A549 (cell line): ENCODE data around the gene LPIN3. TPM values are rescaled to one million over a fixed set of nuclear protein-coding genes. Genes with fewer than 3 reads are reported as not detected.

Experiments used
- ATAC-seq, 2 experiments: fragments of 200-7000 bp in 1 of 2; fragments of >200 bp in 1 of 2; cut with Nextera tagmentation in 1 of 2; cut with Tn5 transposase in 1 of 2; 3 replicates each; pipeline versions ENCODE4 v1.8.0 to v1.9.1; 2018 to 2020; ENCODE audit warnings: mild to moderate bottlenecking in 1 of 2, moderate library complexity in 1 of 2
- CTCF ChIA-PET: fragments of 300-600 bp; sonication (Branson Sonifier 250); formaldehyde crosslinking; extraction: SDS; loops from one replicate; lab custom pipeline; 2021; ENCODE audit warnings: antibody characterized with exemption, inconsistent platforms; lab: Yijun Ruan, JAX
- POLR2A ChIA-PET: fragments of 350-600 bp; formaldehyde crosslinking; extraction: SDS; loops from one replicate; lab custom pipeline; 2021; ENCODE audit warnings: antibody characterized with exemption, inconsistent platforms; lab: Yijun Ruan, JAX
- DNase-seq, 2 experiments: peaks; one replicate each; pipeline versions ENCODE4 v3.0.0 to v3.0.0-alpha.2; 2011 to 2016; ENCODE audit warnings: low read depth in 1 of 2, low spot score in 1 of 2
- FAIRE-seq: peaks from 2 replicates; lab custom pipeline; 2011; peaks lifted over from hg19 to GRCh38; lab: Jason Lieb, UNC
- H3K27ac ChIP-seq, 2 experiments: fragments of >200 bp; sonication (Bioruptor Twin); formaldehyde crosslinking; 3 replicates each; pipeline ENCODE4 v1.5.1; 2016 to 2017
- H3K4me1 ChIP-seq: fragments of >200 bp; sonication (Bioruptor Twin); formaldehyde crosslinking; 3 replicates; pipeline ENCODE4 v1.6.1; 2016
- H3K4me2 ChIP-seq: fragments of >200 bp; sonication (Bioruptor Twin); formaldehyde crosslinking; 3 replicates; pipeline ENCODE4 v1.6.1; 2016
- H3K4me3 ChIP-seq: fragments of >200 bp; sonication (Bioruptor Twin); formaldehyde crosslinking; 3 replicates; pipeline ENCODE4 v1.5.1; 2016
- H3K9me3 ChIP-seq: fragments of >200 bp; sonication (Bioruptor Twin); formaldehyde crosslinking; 3 replicates; pipeline ENCODE4 v1.6.1; 2016
- BCL3 ChIP-seq: fragments of >200 bp; sonication (Bioruptor Twin); formaldehyde crosslinking; IDR thresholded peaks from 3 replicates; pipeline ENCODE4 v1.6.1; 2016
- BHLHE40 ChIP-seq: IDR thresholded peaks from 2 replicates; pipeline ENCODE4 v1.6.1; 2012; ENCODE audit warnings: low read depth, low read length, inconsistent platforms
- EP300 ChIP-seq, 2 experiments: fragments of >200 bp; sonication (Bioruptor Twin); formaldehyde crosslinking; IDR thresholded peaks; 2 replicates in 1 of 2; 3 replicates in 1 of 2; pipeline ENCODE4 v1.6.1; 2016 to 2017
- MAFK ChIP-seq: fragments of 450-650 bp; IDR thresholded peaks from 2 replicates; pipeline ENCODE4 v1.6.1; 2014; ENCODE audit not compliant: partially characterized antibody
- MYC ChIP-seq: IDR thresholded peaks from 2 replicates; pipeline ENCODE4 v1.6.1; 2012; ENCODE audit warnings: mild to moderate bottlenecking, inconsistent platforms, low read length, improper control_type of control experiment, borderline replicate concordance
- NR3C1 ChIP-seq: fragments of >200 bp; sonication (Bioruptor Twin); formaldehyde crosslinking; IDR thresholded peaks from 3 replicates; pipeline ENCODE4 v1.6.1; 2017
- ZSCAN20 ChIP-seq: fragments of 250-450 bp; sonication (Bioruptor Pico); IDR thresholded peaks from 2 replicates; pipeline ENCODE4 v1.8.0; 2022; ENCODE audit warnings: mild to moderate bottlenecking, moderate library complexity
- WGBS: methylation state at CpG from one replicate; pipeline ENCODE4 v1.1.6; 2017; ENCODE audit errors: missing lambda C conversion rate; 5-methylcytosine and 5-hydroxymethylcytosine counted together
- polyA plus RNA-seq, 4 experiments: library from polyadenylated mRNA; depleted of rRNA in 3 of 4; stranded (reverse); fragments of >200 nt; fragmentation: RNase III in 1 of 4; extraction: RNeasy Plus Mini Kit Qiagen cat#74134 plus additional on column Dnase treatment in 1 of 4; gene quantifications; 2 replicates in 3 of 4; 3 replicates in 1 of 4; pipeline ENCODE4 v1.2.3, GENCODE V29; 2011 to 2017
- TF ChIP-seq, protein P1 (sequence below): fragments of 250-450 bp; sonication (Bioruptor Pico); IDR thresholded peaks from 2 replicates; pipeline ENCODE4 v1.5.0; 2021; ENCODE audit warnings: mild to moderate bottlenecking, moderate library complexity, borderline replicate concordance

LPIN3 gene
- polyA plus RNA-seq, 2 of the 4 experiments (the other 2 are of a cell fraction), result 6.3 to 14.4 TPM

DNA sequence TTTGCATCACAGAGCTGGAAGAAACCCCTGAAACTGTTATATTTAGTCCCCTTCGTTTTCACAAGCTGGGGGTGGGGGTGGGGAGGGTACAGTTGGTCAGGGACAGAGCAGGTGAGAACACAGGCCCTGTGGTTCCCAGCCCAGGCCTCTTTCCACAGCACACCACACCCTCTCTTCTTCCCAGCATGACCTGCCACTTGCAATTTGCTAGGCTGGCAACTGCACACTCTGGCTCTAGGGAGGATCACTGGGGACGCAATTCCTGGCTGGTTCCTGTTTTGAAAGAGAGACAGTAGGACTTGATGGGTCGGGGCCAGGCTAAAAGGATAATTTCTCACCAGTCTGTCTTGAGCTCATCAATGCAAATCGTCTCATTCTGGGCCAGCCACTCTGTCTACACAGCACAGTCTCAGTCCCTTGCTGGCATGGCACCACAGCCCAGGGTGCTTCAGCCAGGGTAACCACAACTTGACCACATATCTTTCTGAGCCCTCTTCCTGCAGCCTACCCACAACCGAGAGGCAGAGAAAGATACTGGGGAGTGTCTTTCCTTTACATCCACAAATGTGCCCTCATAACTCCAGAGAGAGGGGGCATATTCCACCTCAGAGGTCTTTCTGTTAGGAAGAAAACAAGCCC lies 67.7 kb downstream of the LPIN3 start:
- DNase-seq, result no peak
- no peak for FAIRE-seq
- CTCF ChIA-PET, result interaction anchor here (1.2 kb wide), 1 partner anchor 10 kb away, joined by 4 read pairs; no protein-coding TSS in a partner anchor
- WGBS, result 74% methylated on average over 5 of the region's 5 CpGs
- no peak for ATAC-seq
- Histone ChIP-seq H3K9me3 (no peaks in the 10 kb centered on the region), H3K4me1 (no peaks in the 10 kb centered on the region), H3K4me3 (no peak overlapping the region), H3K27ac (no peak overlapping the region), H3K4me2 (no peak overlapping the region)
- POLR2A ChIA-PET, result no interaction called here
- TF ChIP-seq EP300 (IDR thresholded peaks at IDR 0.05) (no peak), NR3C1 (no peak)

DNA sequence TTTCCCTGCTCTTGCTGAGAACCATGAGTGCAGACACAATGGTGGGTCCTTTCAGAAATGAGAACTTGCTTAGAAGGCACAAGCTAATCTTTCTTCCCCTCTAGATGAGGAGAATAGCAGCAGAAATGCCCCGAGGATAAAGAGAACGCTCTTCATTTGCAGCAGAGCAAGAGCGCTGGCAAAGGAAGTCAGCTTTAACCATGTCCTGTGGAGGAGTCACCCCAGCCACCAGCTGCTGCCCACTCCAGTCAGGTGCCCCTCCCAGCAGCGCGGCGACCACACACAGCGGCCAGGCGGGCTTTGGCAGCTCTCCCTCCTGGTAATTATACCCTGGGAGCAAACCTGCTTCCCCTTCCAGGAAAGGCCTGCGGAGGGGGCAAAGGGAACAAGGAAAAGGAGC lies 68.4 kb downstream of the LPIN3 start:
- DNase-seq, result no peak
- Histone ChIP-seq H3K4me2 (no peak overlapping the region), H3K4me1 (no peaks in the 10 kb centered on the region), H3K9me3 (no peaks in the 10 kb centered on the region), H3K27ac (no peak overlapping the region), H3K4me3 (no peak overlapping the region)
- ATAC-seq, result no peak
- WGBS, result 95% methylated on average over 9 of the region's 9 CpGs
- TF ChIP-seq, protein P1, sequence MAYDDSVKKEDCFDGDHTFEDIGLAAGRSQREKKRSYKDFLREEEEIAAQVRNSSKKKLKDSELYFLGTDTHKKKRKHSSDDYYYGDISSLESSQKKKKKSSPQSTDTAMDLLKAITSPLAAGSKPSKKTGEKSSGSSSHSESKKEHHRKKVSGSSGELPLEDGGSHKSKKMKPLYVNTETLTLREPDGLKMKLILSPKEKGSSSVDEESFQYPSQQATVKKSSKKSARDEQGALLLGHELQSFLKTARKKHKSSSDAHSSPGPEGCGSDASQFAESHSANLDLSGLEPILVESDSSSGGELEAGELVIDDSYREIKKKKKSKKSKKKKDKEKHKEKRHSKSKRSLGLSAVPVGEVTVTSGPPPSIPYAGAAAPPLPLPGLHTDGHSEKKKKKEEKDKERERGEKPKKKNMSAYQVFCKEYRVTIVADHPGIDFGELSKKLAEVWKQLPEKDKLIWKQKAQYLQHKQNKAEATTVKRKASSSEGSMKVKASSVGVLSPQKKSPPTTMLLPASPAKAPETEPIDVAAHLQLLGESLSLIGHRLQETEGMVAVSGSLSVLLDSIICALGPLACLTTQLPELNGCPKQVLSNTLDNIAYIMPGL (CRISPR knock-in tag), result no peak
- TF ChIP-seq BCL3 (no peak), MYC (no peak), MAFK (no peak), ZSCAN20 (CRISPR knock-in tag) (no peak), BHLHE40 (no peak)
- ChIA-PET POLR2A (no interaction called here), CTCF (interaction anchor here (1.2 kb wide), 1 partner anchor 11 kb away, joined by 4 read pairs; no protein-coding TSS in a partner anchor)
- no peak for FAIRE-seq

Other genes starting within 250 kb of the LPIN3 start
- gene PLCG1, start 203.3 kb upstream of the LPIN3 start, polyA plus RNA-seq (2011; rRNA removed), result 22.0 and 37.1 TPM in 2 replicates
- gene PLCG1, start 203.3 kb upstream of the LPIN3 start, polyA plus RNA-seq (2017; fragmentation: RNase III; extraction: RNeasy Plus Mini Kit Qiagen cat#74134 plus additional on column Dnase treatment), result 52.1 to 65.3 TPM (median 65.0 TPM) in 3 replicates
- 3.6 and 5.5 TPM in 2 replicates for gene ZHX3, start 23.1 kb upstream of the LPIN3 start, polyA plus RNA-seq (2011; rRNA removed)
- 3.9 to 4.1 TPM (median 3.9 TPM) in 3 replicates for gene ZHX3, start 23.1 kb upstream of the LPIN3 start, polyA plus RNA-seq (2017; fragmentation: RNase III; extraction: RNeasy Plus Mini Kit Qiagen cat#74134 plus additional on column Dnase treatment)
- gene EMILIN3, start 26.0 kb downstream of the LPIN3 start, polyA plus RNA-seq (2011; rRNA removed), result 0.06 and 0.20 TPM in 2 replicates
- gene EMILIN3, start 26.0 kb downstream of the LPIN3 start, polyA plus RNA-seq (2017; fragmentation: RNase III; extraction: RNeasy Plus Mini Kit Qiagen cat#74134 plus additional on column Dnase treatment), result 0.58 to 0.66 TPM (median 0.62 TPM) in 3 replicates